H1 (cell line): Measurements from ENCODE around the gene JMJD7. TPM values are rescaled to one million over a fixed set of nuclear protein-coding genes. Genes with fewer than 3 reads are reported as not detected.

Experiments
- CTCF ChIA-PET: fragments of 300-600 bp; sonication (Branson Sonifier 250); formaldehyde crosslinking; loops from one replicate; lab custom pipeline; 2021; ENCODE audit not compliant: partially characterized antibody; lab: Charles Lee
- POLR2A ChIA-PET: fragments of 300-600 bp; sonication (Branson Sonifier 250); formaldehyde crosslinking; loops from one replicate; lab custom pipeline; 2021; ENCODE audit warnings: inconsistent platforms; ENCODE audit not compliant: partially characterized antibody; lab: Charles Lee
- DNase-seq, 2 experiments: peaks; one replicate each; pipeline versions ENCODE4 v3.0.0 to v3.0.0-alpha.2; 2010 to 2022; ENCODE audit warnings: low spot score in 2 of 2, low read depth in 1 of 2, mixed read lengths in 1 of 2
- FAIRE-seq: peaks from 2 replicates; lab custom pipeline; 2011; peaks lifted over from hg19 to GRCh38; lab: Jason Lieb, UNC
- H2AFZ ChIP-seq: 2 replicates; pipeline ENCODE4 v1.8.1; 2012; ENCODE audit warnings: low read length, inconsistent platforms
- H2AK5ac ChIP-seq: 2 replicates; pipeline ENCODE4 v1.6.1; 2013; ENCODE audit warnings: low read depth, low read length
- H2BK120ac ChIP-seq: replicated peaks from 2 replicates; pipeline ENCODE3; 2013; ENCODE audit warnings: low read depth, low read length, inconsistent platforms
- H2BK12ac ChIP-seq: 2 replicates; pipeline ENCODE4 v1.6.1; 2013; ENCODE audit warnings: low read depth, low read length
- H2BK15ac ChIP-seq: 2 replicates; pipeline ENCODE4 v1.6.1; 2013; ENCODE audit warnings: low read length
- H2BK20ac ChIP-seq: 2 replicates; pipeline ENCODE4 v1.6.1; 2013; ENCODE audit warnings: low read length
- H2BK5ac ChIP-seq: 2 replicates; pipeline ENCODE4 v1.6.1; 2013; ENCODE audit warnings: low read depth, low read length
- H3K14ac ChIP-seq: 2 replicates; pipeline ENCODE4 v1.6.1; 2013; ENCODE audit warnings: inconsistent platforms; ENCODE audit not compliant: insufficient read length
- H3K18ac ChIP-seq: 2 replicates; pipeline ENCODE4 v1.6.1; 2013; ENCODE audit warnings: low read length; ENCODE audit errors: extremely low read depth
- H3K23ac ChIP-seq: 2 replicates; pipeline ENCODE4 v1.6.1; 2013; ENCODE audit warnings: inconsistent platforms; ENCODE audit not compliant: insufficient read length
- H3K23me2 ChIP-seq: 2 replicates; pipeline ENCODE4 v1.6.1; 2013; ENCODE audit warnings: low read depth, low read length
- H3K27ac ChIP-seq: 2 replicates; pipeline ENCODE4 v1.6.1; 2011; ENCODE audit warnings: low read depth, low read length, inconsistent platforms
- H3K27me3 ChIP-seq, 4 experiments: replicated peaks in 1 of 4; 1 replicate in 1 of 4; 2 replicates in 3 of 4; pipeline versions ENCODE4 v1.6.1 to v1.8.1; 2011 to 2013; ENCODE audit warnings: low read length in 3 of 4, mild to moderate bottlenecking in 3 of 4, inconsistent platforms in 2 of 4, mixed read lengths in 2 of 4, moderate library complexity in 1 of 4; ENCODE audit not compliant: control insufficient read depth in 3 of 4, insufficient read depth in 3 of 4; ENCODE audit errors: extremely low read depth in 1 of 4
- H3K36me3 ChIP-seq, 4 experiments: 2 replicates each; pipeline versions ENCODE4 v1.6.1 to v1.8.1; 2011 to 2013; ENCODE audit warnings: mild to moderate bottlenecking in 4 of 4, low read length in 3 of 4, moderate library complexity in 2 of 4, control low read depth in 1 of 4, inconsistent platforms in 1 of 4; ENCODE audit not compliant: insufficient read depth in 4 of 4, control insufficient read depth in 2 of 4
- H3K4ac ChIP-seq: replicated peaks from 2 replicates; pipeline ENCODE3; 2013; ENCODE audit warnings: low read length, low read depth, mixed read lengths, inconsistent platforms; ENCODE audit not compliant: insufficient read length
- H3K4me1 ChIP-seq, 4 experiments: replicated peaks in 1 of 4; 1 replicate in 1 of 4; 2 replicates in 3 of 4; pipeline versions ENCODE4 v1.6.1 to v1.8.1; 2011 to 2013; ENCODE audit warnings: low read length in 3 of 4, inconsistent platforms in 2 of 4, mixed read lengths in 1 of 4; ENCODE audit not compliant: insufficient read depth in 4 of 4, control insufficient read depth in 3 of 4
- H3K4me2 ChIP-seq, 2 experiments: 2 replicates each; pipeline versions ENCODE4 v1.6.1 to v1.8.1; 2011 to 2013; ENCODE audit warnings: low read depth in 2 of 2, low read length in 2 of 2, control low read depth in 1 of 2, inconsistent platforms in 1 of 2, mild to moderate bottlenecking in 1 of 2; ENCODE audit not compliant: insufficient read depth in 1 of 2
- H3K4me3 ChIP-seq, 4 experiments: fragments of 200-600, 300-600 bp in 1 of 4; sonication (generic), shearing (Covaris generic), sonication (Bioruptor Twin) in 1 of 4; 2 replicates each; pipeline versions ENCODE4 v1.5.1 to v1.8.1; 2011 to 2016; ENCODE audit warnings: low read length in 4 of 4, low read depth in 3 of 4, control low read depth in 2 of 4, inconsistent platforms in 2 of 4, mild to moderate bottlenecking in 2 of 4, mixed read lengths in 1 of 4, moderate library complexity in 1 of 4; ENCODE audit not compliant: insufficient read depth in 2 of 4; ENCODE audit errors: extremely low read depth in 1 of 4
- H3K56ac ChIP-seq: replicated peaks from 2 replicates; pipeline ENCODE3; 2013; ENCODE audit warnings: low read depth, mild to moderate bottlenecking, mixed read lengths, low read length, inconsistent platforms; ENCODE audit not compliant: insufficient read length
- H3K79me1 ChIP-seq: 2 replicates; pipeline ENCODE4 v1.6.1; 2013; ENCODE audit warnings: low read depth, low read length, control low read depth
- H3K79me2 ChIP-seq, 2 experiments: 2 replicates each; pipeline versions ENCODE4 v1.6.1 to v1.8.1; 2012 to 2013; ENCODE audit warnings: low read length in 2 of 2, mild to moderate bottlenecking in 2 of 2, inconsistent platforms in 1 of 2; ENCODE audit not compliant: insufficient read depth in 2 of 2, control insufficient read depth in 1 of 2
- H3K9ac ChIP-seq, 4 experiments: replicated peaks in 1 of 4; 1 replicate in 1 of 4; 2 replicates in 3 of 4; pipeline versions ENCODE4 v1.6.1 to v1.8.1; 2011 to 2013; ENCODE audit warnings: low read depth in 3 of 4, low read length in 3 of 4, control low read depth in 2 of 4, mild to moderate bottlenecking in 2 of 4, moderate library complexity in 2 of 4, inconsistent platforms in 1 of 4; ENCODE audit errors: extremely low read depth in 1 of 4
- H3K9me3 ChIP-seq, 2 experiments: 2 replicates each; pipeline versions ENCODE4 v1.6.1 to v1.8.1; 2012 to 2013; ENCODE audit warnings: mild to moderate bottlenecking in 2 of 2, moderate library complexity in 2 of 2, control low read depth in 1 of 2, inconsistent platforms in 1 of 2, low read depth in 1 of 2, low read length in 1 of 2, mixed read lengths in 1 of 2; ENCODE audit not compliant: insufficient read depth in 2 of 2
- H4K20me1 ChIP-seq, 2 experiments: replicated peaks in 1 of 2; 2 replicates each; pipeline versions ENCODE3 to v1.8.1; 2011 to 2013; ENCODE audit warnings: inconsistent platforms in 2 of 2, low read length in 2 of 2, mild to moderate bottlenecking in 1 of 2; ENCODE audit not compliant: insufficient read depth in 2 of 2, control insufficient read depth in 1 of 2
- H4K5ac ChIP-seq: 2 replicates; pipeline ENCODE4 v1.6.1; 2013; ENCODE audit warnings: low read length, low read depth, mixed read lengths, inconsistent platforms; ENCODE audit not compliant: insufficient read length
- H4K8ac ChIP-seq: 2 replicates; pipeline ENCODE4 v1.8.0; 2013; ENCODE audit warnings: mild to moderate bottlenecking, moderate library complexity, low read length, inconsistent platforms; ENCODE audit not compliant: insufficient read depth; ENCODE audit errors: extremely low read depth
- H4K91ac ChIP-seq: replicated peaks from 2 replicates; pipeline ENCODE3; 2013; ENCODE audit warnings: low read length, mixed read lengths, inconsistent platforms; ENCODE audit not compliant: insufficient read length
- KDM4A ChIP-seq: IDR thresholded peaks from one replicate; pipeline ENCODE4 v1.7.1; 2012; ENCODE audit warnings: low read depth, mild to moderate bottlenecking, moderate library complexity, low read length, inconsistent platforms; ENCODE audit not compliant: severe bottlenecking
- WGBS, 2 experiments: shearing (Covaris generic) in 1 of 2; methylation state at CpG; one replicate each; pipeline versions ENCODE4 v1.1.6 to v1.1.7; 2013 to 2015; ENCODE audit warnings: low lambda C conversion rate in 2 of 2, mixed read lengths in 2 of 2, inconsistent platforms in 1 of 2, low coverage in 1 of 2, missing lambda C conversion rate in 1 of 2; ENCODE audit not compliant: insufficient replicate concordance in 2 of 2, insufficient coverage in 1 of 2, insufficient read length in 1 of 2; ENCODE audit errors: extremely low coverage in 1 of 2, missing lambda C conversion rate in 1 of 2; 5-methylcytosine and 5-hydroxymethylcytosine counted together
- polyA plus RNA-seq, 7 experiments: library from polyadenylated mRNA; depleted of rRNA in 3 of 7; stranded (reverse) in 5 of 7; unstranded in 2 of 7; fragments of >200 nt in 5 of 7; fragments of 200-250 nt in 2 of 7; gene quantifications; 1 replicate in 5 of 7; 2 replicates in 1 of 7; 4 replicates in 1 of 7; pipeline versions ENCODE4 v1.2.1 to v1.2.3, GENCODE V29; 2011 to 2013; ENCODE audit warnings: missing spikeins in 2 of 7, mixed read lengths in 2 of 7
- total RNA-seq: library from RNA; stranded (reverse); fragmentation: NEBNext Ultra II Directional; extraction: Animal tissue kit (Norgen Biotek cat#: 25700); gene quantifications from 2 replicates; pipeline ENCODE4 v1.2.1, GENCODE V29; 2021
- TF ChIP-seq, protein P1 (sequence below): IDR thresholded peaks from 2 replicates; pipeline ENCODE4 v1.6.1; 2012; ENCODE audit warnings: inconsistent platforms
- TF ChIP-seq, protein P2 (sequence below): IDR thresholded peaks from 2 replicates; pipeline ENCODE4 v1.6.1; 2012; ENCODE audit warnings: inconsistent platforms

Gene JMJD7
- total and polyA plus RNA-seq, 2 of the 8 experiments (the other 6 are each of a cell fraction or from before 2014, with no cell fraction given) = 15.0 to 20.0 TPM

DNA sequence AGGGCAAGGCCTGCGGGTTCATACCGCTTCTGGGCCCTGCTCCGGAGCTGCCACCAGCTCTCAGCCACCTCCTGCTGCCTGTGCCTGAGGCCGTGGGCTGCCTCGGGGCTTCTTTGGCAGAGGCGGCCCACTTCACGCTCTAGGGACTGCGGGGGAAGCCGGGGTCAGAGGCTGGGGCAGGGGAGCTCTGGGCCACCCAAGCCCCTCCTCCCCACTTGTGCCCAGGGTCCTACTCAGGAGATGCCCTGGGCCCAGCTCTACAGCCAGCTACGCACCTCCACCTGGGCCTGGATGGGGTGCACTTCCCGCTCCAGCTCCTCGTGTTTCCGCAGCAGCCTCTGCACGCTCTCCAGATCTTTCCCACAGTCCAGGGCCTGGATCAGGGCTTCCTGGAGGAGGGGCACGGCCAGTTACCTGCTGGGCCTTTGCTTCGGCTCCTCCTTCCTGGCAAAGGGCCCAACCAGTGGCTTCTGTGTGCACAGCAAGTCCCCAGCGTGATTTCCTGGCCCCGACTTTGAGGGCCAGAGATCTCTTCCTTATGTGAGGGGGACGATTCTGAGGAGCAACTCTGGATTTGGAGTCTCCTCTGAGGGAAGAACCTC lies 34.7 kb downstream of the JMJD7 start:
- Histone ChIP-seq H3K9ac (no peak overlapping the region), H3K79me1 (no peaks in the 10 kb centered on the region), H3K56ac (no peak overlapping the region), H3K4me2 (no peak overlapping the region), H3K18ac (peak overlapping the region; percentile 53; the same call in 1 of the 2 replicates), H2BK15ac (peak overlapping the region; percentile 0; the same call in 1 of the 2 replicates), H4K8ac (no peak overlapping the region), H3K14ac (no peak overlapping the region), H3K4ac (no peak overlapping the region), H3K4me3 (no peak overlapping the region), H3K4me1 (peaks cover 0 to 8% (median 2%) of the 10 kb centered on the region in 4 experiments; a peak in 3 of 7 replicates), H4K5ac (no peak overlapping the region), H3K79me2 (no peaks in the 10 kb centered on the region), H2BK12ac (no peak overlapping the region), H3K23ac (no peak overlapping the region), H3K27ac (no peak overlapping the region), H3K23me2 (no peaks in the 10 kb centered on the region), H2BK5ac (no peak overlapping the region)
- 83% methylated on average over 17 of the region's 19 CpGs; no CpG with 5 or more reads in 1 of the 2 experiments for WGBS, 2 experiments
- CTCF ChIA-PET = interaction anchor here (0.7 to 5.5 kb wide), 16 partner anchors 10 to 203 kb away, joined by 3 to 49 read pairs (median 4); partner anchors contain the start of gene MAPKBP1
- FAIRE-seq (no peak), DNase-seq (no peak)
- TF ChIP-seq KDM4A = no peak
- TF ChIP-seq, protein P1, sequence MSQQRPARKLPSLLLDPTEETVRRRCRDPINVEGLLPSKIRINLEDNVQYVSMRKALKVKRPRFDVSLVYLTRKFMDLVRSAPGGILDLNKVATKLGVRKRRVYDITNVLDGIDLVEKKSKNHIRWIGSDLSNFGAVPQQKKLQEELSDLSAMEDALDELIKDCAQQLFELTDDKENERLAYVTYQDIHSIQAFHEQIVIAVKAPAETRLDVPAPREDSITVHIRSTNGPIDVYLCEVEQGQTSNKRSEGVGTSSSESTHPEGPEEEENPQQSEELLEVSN = peak; percentile 62
- TF ChIP-seq, protein P2, sequence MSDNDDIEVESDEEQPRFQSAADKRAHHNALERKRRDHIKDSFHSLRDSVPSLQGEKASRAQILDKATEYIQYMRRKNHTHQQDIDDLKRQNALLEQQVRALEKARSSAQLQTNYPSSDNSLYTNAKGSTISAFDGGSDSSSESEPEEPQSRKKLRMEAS = peak; percentile 52; the same call in 1 of the 2 replicates
- TF ChIP-seq, all 59 proteins: peak for 2
- no peaks in the 10 kb centered on the region; a peak in 2 of 7 replicates for H3K27me3 ChIP-seq
- H4K91ac ChIP-seq = no peak overlapping the region
- no peak overlapping the region for H2AK5ac ChIP-seq
- 0 out of 2 replicates have a peak overlapping the region, but pooled peaks have one; percentile 63 for H2AFZ ChIP-seq
- 0 out of 2 replicates have a peak overlapping the region, but pooled peaks have one; percentile 3 for H2BK20ac ChIP-seq
- no peaks in the 10 kb centered on the region for H3K36me3 ChIP-seq
- POLR2A ChIA-PET = interaction anchor here (1.3 to 3.6 kb wide), 5 partner anchors 11 to 35 kb away, joined by 4 to 22 read pairs (median 5); no protein-coding TSS in a partner anchor
- H3K9me3 ChIP-seq = no peaks in the 10 kb centered on the region
- no peak overlapping the region for H2BK120ac ChIP-seq
- H4K20me1 ChIP-seq = no peaks in the 10 kb centered on the region
